NT2/D1 (cell line): Measurements from ENCODE around the gene DOCK1.

Experiments used
- SUZ12 ChIP-seq: IDR thresholded peaks from 2 replicates; pipeline ENCODE4 v1.6.1; 2011; ENCODE audit not compliant: insufficient read length, insufficient read depth; ENCODE audit errors: extremely low read depth
- YY1 ChIP-seq: IDR thresholded peaks from 2 replicates; pipeline ENCODE4 v1.6.1; 2011; ENCODE audit not compliant: insufficient read length, insufficient read depth

DNA sequence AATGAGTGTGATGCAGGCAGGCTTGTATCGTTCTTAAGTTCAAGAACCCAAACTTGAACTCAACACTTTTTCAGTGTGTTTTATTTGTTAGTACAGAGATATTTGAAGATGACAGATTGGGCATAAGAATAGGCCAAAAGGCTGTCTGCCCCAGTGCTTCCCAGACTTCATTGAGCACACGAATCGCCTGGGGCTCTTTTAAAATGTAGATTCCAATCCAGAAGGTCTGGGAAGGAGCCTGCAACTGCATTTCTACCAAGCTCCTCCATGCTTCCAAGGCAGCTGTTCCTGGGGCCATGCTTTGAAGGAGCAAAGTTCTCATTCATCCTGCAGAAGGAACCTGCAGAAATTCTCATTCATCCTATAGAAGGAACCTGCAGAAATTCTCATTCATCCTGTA, 405.7 kb downstream of the DOCK1 start:
- no peak for TF ChIP-seq SUZ12
- TF ChIP-seq YY1 = no peak
